Mesothelial cell of epicardium (in vitro differentiated cells): ENCODE data around the gene CAPG. TPM values are rescaled to one million over a fixed set of nuclear protein-coding genes. Genes with fewer than 3 reads are reported as not detected.
A peak's percentile ranks its signal among the peaks of the same experiment; 100 is the strongest.
"Not testable (repeated sequence)": the region's sequence is repeated elsewhere in the genome, so short reads cannot be mapped to it uniquely, and the experiment has no call there.

Experiments used
- DNase-seq, 2 experiments: peaks; one replicate each; pipeline ENCODE4 v3.0.0; 2021; ENCODE audit warnings: low spot score in 2 of 2; ENCODE audit not compliant: unreplicated experiment in 2 of 2
- H3K27ac Mint-ChIP-seq: 2 replicates; pipeline ENCODE4 v1.8.0; 2021; ENCODE audit warnings: mixed read lengths
- H3K27me3 Mint-ChIP-seq: 2 replicates; pipeline ENCODE4 v1.8.0; 2021; ENCODE audit warnings: low read depth, mixed read lengths
- H3K36me3 Mint-ChIP-seq: 2 replicates; pipeline ENCODE4 v1.8.0; 2021; ENCODE audit warnings: mixed read lengths
- H3K4me1 Mint-ChIP-seq: 2 replicates; pipeline ENCODE4 v1.8.0; 2021; ENCODE audit warnings: mixed read lengths
- H3K4me3 Mint-ChIP-seq: 2 replicates; pipeline ENCODE4 v1.8.0; 2021; ENCODE audit warnings: mild to moderate bottlenecking, moderate library complexity, mixed read lengths
- H3K9me3 Mint-ChIP-seq: 2 replicates; pipeline ENCODE4 v1.8.0; 2021; ENCODE audit warnings: mixed read lengths
- CTCF ChIP-seq: fragments of 200-600 bp; sonication (generic); IDR thresholded peaks from one replicate; pipeline ENCODE4 v1.5.0; 2021; ENCODE audit warnings: antibody characterized with exemption; ENCODE audit not compliant: unreplicated experiment
- total RNA-seq: library from RNA; stranded (reverse); gene quantifications from 3 replicates; pipeline ENCODE4 v1.2.1, GENCODE V29; 2021

Gene CAPG
- total RNA-seq, 1 donor from 2014 or later: 86.3 TPM

- Mint-ChIP-seq H3K36me3 (no peaks in the 10 kb centered on the region), H3K4me1 (peaks cover 40% of the 10 kb centered on the region), H3K27ac (peak overlapping the region; percentile 32), H3K4me3 (peak overlapping the region; percentile 42), H3K9me3 (no peaks in the 10 kb centered on the region), H3K27me3 (no peaks in the 10 kb centered on the region)
- TF ChIP-seq CTCF: no peak
- DNase-seq: no peak
These were observed 4.8 kb upstream of the CAPG start for GRCh38 chr2:85414761-85415553.

- H3K27me3 Mint-ChIP-seq, H3K36me3 Mint-ChIP-seq, H3K27ac Mint-ChIP-seq, H3K9me3 Mint-ChIP-seq, DNase-seq: not testable (repeated sequence)
- Mint-ChIP-seq H3K4me3 (peak overlapping the region; percentile 90), H3K4me1 (peaks cover 40% of the 10 kb centered on the region)
These were observed 4.2 kb upstream of the CAPG start for GRCh38 chr2:85414421-85414759.

GRCh38 chr2:85413592-85414420, 3.6 kb upstream of the CAPG start:
- Mint-ChIP-seq H3K4me1 (peaks cover 37% of the 10 kb centered on the region), H3K4me3 (peak overlapping the region; percentile 90), H3K27me3 (no peaks in the 10 kb centered on the region), H3K27ac (peak overlapping the region; percentile 94), H3K9me3 (no peaks in the 10 kb centered on the region), H3K36me3 (no peaks in the 10 kb centered on the region)
- no peak for TF ChIP-seq CTCF
- DNase-seq: peak; percentile 50 to 66

GRCh38 chr2:85411405-85411748, 1.2 kb upstream of the CAPG start:
- TF ChIP-seq CTCF: no peak
- H3K9me3 Mint-ChIP-seq: no peaks in the 10 kb centered on the region
- DNase-seq: no peak
- no peaks in the 10 kb centered on the region for H3K36me3 Mint-ChIP-seq
- no peaks in the 10 kb centered on the region for H3K27me3 Mint-ChIP-seq
- no peak overlapping the region for H3K4me3 Mint-ChIP-seq
- peak overlapping the region; percentile 40 for H3K27ac Mint-ChIP-seq
- H3K4me1 Mint-ChIP-seq: peaks cover 38% of the 10 kb centered on the region

GRCh38 chr2:85410584-85411404, 628 bp upstream of the CAPG start:
- Mint-ChIP-seq H3K4me1 (peaks cover 38% of the 10 kb centered on the region), H3K36me3 (no peaks in the 10 kb centered on the region), H3K27ac (peak overlapping the region; percentile 40), H3K4me3 (no peak overlapping the region), H3K27me3 (no peaks in the 10 kb centered on the region), H3K9me3 (no peaks in the 10 kb centered on the region)
- DNase-seq: no peak
- no peak for TF ChIP-seq CTCF
